ENCODE results near the gene ZC3HAV1. TPM values are rescaled to one million over a fixed set of nuclear protein-coding genes. Genes with fewer than 3 reads are reported as not detected.
"Not testable (repeated sequence)": the region's sequence is repeated elsewhere in the genome, so short reads cannot be mapped to it uniquely, and the experiment has no call there.

Gene ZC3HAV1
- total RNA-seq, 1 experiment from 2014 or later: 40.0 TPM

DNA sequence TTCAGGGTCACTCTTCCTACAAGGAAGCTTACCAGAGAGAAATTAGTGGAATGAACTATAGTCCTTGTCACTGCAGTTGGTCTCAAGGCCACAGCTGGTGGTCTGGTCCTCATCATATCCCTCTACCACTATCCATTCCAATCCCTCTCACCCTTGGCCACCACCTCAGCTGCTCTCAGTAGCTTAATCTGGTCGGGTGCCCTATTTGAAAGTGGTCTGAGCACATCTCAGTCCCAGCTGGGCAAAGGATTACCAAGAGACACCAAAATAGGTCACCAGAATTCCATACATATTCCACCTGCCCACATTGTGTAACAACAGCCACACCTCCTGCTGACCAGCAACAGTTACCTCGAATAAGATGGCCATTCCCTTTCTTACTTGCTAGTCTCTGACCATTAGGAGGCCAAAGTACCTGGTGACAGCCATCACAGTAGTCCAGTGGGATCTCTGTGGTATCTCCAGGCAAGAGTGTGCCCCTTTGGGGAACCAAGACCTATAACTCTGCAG lies 3.3 kb upstream of the ZC3HAV1 start:
- DNase-seq (ENCODE audit: low read depth): no peak

DNA sequence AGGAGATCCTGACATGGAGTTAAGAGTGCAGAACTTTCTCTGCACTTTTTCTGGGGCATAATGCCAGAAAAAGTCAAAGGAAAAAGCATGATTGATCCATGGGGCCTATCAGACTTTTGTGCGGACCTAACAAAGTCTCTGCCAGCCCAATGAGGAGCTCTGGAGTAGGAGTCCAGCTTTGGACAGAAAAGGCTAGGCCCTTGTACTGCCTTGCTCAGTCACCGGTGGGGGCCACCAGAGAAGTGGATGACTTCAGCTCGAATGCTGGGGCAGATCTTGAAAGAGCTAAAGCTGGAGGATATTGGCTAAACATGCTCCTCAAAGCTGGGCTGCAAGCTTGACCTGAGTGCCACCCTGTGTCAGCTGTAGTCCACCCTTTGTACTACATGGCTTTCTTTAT lies 2.8 kb upstream of the ZC3HAV1 start:
- no peak for DNase-seq (ENCODE audit: low read depth)

DNA sequence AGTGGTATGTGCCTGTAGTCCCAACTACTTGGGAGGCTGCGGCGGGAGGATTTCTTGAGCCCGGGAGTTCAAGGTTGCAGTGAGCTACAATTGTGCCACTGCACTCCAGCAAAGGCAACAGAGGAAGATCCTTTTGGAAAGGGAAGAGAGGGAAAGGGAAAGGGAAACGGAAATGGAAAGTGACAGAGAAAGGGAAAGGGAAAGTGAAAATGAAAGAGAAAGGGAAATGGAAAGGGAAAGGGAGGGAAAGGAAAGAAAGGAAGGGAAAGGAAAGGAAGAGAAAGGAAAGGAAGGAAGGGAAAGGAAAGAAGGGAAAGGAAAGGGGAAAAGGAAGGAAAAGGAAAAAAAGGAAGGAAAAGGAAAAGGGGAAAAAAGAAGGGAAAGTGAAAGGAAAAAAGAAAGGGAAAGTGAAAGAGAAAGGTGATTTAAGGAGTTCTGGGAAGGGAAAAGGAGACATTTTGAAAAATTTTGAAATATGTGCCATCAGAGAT lies 2.3 kb upstream of the ZC3HAV1 start:
- DNase-seq (ENCODE audit: low read depth): no peak

DNA sequence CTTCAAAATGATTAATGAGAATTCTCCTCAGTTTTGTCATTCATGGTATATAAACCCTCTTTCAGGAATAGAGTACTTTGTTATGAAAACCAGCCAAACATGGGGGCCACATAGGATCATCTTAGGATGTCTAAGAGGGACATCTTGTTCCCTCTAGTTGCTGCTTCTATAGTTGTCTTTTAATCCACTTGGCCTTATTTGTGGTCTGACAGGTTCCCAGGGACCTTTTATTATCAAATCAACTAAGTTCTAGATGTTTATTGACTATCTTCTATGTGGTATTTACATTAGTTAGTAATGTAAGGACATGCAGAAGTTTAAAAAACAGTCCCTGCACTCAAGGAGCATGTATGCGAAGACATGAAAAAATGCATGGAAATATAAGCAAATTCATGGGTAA lies 1.6 kb upstream of the ZC3HAV1 start:
- DNase-seq (ENCODE audit: low read depth): no peak

DNA sequence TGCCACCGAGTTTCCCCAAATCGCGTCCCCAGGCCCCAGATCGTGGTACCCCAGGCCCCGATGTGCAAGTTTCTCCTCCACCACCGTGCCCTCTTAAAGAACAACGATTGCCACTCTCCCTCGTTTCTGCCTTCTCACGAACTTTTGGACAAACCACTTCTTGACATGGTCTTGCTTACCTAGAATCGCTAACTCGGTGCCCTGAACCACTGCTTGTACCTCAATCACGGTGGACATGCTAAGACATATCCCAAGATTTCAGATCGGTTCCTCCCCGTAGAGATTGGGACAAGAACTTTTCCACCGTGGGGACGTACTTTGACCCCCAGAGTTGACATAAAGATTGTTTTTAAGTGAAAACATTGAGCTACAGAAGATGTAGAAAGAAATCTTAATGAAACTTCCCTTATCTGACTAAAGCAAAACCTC lies 477 bp upstream of the ZC3HAV1 start:
- DNase-seq (ENCODE audit: low read depth): no peak

DNA sequence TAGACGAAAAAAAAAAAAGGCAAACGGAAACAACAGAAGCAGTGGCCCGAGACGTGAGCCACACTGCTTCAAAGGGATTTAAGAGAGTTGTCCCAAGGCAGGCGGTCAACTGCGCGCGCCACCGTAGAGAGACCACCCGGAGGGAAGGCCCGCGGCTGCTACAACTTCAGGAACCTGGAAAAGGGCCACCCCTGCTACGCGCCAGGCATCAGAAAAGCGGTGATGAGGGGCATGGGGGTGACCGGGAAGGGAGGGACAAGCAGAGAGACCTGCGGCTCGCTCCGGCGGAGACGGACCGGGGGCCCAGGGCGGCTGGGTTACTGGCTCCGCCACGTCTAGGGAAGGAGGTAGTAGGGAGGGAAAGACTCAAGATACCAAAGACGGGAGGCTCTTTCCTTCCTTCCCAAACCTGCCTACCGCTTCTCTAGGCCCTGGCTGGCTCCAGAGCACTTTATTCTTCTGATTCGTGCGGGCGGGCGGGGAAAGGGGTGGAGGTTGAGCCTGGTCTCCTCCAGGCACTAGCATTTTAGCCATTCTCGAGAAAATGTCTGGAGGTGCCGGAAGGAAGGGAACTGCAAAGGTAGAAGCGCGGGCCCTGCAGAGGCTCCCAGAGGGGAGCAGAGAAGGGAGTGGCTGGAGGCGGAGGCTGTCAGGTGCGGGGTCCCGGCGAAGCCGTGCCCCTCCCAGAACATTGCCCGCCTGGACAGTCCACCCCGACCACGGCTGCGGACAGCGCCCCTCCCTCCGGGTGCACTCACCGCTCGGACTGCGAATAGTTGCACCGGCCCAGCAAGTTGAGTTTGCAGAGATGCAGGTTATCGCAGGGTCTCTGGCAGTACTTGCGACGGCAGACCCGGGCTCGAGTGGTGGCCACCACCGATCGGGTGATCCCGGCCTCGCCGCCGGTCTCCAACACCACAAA lies 993 bp downstream of the ZC3HAV1 start:
- peak; percentile 19 for DNase-seq (ENCODE audit: low read depth)

DNA sequence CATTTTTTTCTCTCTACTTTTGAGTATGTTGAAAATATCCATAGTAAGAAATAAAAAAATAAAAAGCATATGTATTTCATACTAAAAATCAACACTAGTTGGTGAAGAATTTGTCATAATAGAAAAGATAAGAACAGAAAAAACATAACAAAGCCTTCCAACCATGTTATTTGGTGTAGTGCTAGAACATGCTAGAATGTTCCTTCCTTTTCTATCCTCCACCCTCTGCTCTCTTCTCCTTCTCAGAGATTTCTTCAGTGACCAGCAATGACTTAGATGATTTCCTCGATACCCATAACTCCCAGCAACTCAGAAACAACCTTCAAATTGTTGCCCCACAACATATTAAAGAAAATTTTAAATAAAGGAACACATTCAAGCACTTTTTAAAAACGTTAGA lies 2.6 kb downstream of the ZC3HAV1 start:
- DNase-seq (ENCODE audit: low read depth): no peak

DNA sequence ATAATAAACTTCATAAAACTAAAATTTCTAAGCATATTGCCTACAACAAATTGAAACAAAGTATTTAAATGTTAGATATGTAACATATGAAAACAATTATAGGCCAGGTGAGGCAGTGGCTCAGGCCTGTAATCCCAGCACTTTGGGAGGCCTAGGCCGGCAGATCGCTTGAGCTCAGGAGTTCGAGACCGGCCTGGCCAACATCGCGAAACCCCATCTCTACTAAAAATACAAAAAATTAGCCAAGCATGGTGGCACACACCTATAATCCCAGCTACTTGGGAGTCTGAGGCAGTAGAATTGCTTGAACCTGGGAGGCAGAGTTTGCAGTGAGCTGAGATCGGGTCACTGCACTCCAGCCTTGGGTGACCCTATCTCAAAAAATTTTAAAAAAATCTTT lies 3.3 kb downstream of the ZC3HAV1 start:
- not testable (repeated sequence) for DNase-seq (ENCODE audit: low read depth)

DNA sequence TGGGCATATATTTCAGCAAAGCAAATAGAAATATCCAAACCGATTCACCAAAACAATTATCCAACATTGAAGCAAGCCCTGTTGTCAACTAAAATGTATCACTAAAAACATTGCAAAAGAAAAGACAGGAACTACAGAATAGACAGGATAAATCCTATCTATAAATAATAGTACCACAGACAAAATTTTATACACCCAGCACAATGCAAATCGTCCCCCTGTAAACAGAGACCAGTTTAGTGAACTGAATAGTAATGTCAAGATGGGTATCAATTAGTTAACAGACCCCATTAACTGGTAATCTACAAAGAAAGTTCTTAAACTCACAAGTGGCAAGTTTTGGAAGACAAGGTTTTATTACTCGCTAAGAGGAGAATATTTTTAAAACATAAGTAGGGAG lies 4.0 kb downstream of the ZC3HAV1 start:
- DNase-seq (ENCODE audit: low read depth): no peak

DNA sequence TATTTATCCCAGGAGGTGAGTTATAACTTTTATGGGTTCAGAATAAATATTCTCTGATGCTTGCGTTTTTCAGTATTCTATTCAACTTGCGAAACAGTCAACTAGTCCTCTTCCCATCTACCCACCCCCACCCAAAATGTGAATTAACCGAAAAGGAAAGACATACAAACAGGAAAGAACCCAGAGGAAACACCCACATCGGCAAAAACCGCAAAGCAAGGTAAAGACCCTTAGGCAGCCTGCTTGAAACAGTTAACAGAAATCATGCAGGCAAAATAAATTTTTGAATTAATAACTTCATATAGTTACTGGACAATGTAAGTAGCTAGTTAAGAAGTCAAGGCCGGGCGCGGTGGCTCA lies 5.4 kb downstream of the ZC3HAV1 start:
- no peak for DNase-seq (ENCODE audit: low read depth)

DNA sequence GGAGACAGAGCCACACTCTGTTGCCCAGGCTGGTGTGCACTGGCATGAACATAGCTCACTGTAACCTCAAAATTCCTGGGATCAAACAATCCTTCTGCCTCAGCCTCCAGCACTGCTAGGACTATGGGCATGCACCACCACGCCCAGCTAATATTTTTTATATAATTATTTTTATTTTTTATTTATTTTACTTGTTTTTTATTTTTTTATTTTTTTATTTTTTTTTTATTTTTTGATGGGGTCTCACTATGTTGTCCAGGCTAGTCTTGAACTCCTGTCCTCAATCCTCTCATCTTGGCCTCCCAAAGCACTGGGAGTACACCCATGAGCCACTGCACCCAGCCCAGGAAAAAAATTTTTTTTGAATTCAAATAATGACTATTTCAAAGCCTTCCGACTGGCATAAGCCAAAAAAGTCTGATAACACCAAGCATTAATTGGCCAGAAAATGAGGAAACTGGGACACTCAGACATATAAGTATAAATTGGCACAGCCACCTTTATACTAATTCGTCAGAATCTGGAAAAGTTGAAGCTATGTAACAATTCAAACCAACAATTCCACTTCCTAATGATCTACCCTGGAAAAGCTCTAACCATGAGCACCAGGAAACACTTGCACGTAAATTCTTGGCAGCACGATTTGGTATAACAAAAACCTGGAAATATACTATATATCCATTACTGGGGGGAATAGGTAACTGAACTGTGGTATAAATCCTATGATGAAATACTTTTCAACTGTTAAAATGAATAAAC lies 6.3 kb downstream of the ZC3HAV1 start:
- DNase-seq (ENCODE audit: low read depth): no peak

DNA sequence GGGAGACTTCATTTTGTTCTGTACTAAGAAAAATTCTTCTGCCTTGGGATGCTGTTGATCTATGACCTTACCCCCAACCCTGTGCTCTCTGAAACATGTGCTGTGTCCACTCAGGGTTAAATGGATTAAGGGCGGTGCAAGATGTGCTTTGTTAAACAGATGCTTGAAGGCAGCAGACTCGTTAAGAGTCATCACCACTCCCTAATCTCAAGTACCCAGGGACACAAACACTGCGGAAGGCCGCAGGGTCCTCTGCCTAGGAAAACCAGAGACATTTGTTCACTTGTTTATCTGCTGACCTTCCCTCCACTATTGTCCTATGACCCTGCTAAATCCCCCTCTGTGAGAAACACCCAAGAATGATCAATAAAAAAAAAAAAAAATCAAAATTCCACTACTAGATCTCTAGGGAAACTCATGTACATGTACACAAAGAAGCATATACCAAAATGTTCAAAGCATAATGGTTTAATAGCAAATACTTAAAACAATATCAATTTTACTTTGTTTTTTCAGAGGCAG lies 7.8 kb downstream of the ZC3HAV1 start:
- not testable (repeated sequence) for DNase-seq (ENCODE audit: low read depth)

DNA sequence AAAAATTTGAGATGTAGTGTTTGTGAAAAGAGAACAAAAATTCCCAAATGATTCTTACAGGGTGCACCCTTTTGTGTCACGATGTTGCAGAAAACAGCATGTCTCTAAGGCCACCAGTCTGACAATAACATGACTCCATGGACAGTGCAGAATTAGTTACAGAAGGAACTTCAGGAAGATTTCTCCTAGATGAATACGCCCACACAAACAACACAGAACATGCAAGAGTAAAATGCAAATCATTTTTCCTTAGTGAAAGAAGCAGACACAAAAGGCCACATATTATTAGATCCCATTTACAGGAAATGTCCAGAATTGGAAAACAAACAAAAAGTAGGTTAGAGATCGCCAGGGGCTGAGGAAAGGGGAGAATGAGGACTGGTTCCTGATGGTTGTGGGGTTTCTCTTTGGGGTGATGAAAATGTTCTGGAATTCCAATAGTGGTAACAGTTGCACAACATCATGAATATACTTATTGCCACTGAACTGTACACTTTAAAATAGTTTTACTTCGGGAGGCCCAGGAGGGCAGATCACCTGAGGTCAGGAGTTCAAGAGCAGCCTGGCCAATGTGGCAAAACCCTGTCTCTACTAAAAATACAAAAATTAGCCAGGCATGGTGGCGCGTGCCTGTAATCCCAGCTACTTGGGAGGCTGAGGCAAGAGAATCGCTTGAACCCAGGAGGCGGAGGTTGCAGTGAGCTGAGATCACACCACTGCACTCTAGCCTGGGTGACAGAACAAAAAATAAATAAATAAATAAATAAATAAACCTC lies 10.2 kb downstream of the ZC3HAV1 start:
- DNase-seq (ENCODE audit: low read depth): no peak

DNA sequence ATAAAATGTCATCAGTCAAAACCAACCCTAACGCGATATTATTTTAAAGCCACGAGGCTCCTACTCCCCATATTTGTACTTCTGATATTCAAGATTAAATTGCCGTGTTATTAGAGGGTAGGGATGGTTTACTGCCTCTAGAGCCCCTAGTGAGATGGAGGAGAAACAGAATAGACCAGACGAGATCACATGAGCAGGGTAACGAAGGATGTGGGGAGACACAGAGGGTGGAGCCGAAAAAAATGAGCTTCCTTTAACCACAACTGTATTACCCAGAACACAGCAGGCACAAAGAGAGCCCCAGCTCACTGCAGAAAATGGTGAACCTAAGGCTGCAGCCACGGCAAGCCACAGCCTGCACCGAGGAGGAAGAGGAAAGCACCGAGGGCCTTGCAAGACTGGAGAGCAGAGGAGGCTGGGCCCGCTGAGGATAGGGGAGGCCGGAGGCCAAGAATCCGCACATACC lies 14.3 kb downstream of the ZC3HAV1 start:
- DNase-seq (ENCODE audit: low read depth): no peak

DNA sequence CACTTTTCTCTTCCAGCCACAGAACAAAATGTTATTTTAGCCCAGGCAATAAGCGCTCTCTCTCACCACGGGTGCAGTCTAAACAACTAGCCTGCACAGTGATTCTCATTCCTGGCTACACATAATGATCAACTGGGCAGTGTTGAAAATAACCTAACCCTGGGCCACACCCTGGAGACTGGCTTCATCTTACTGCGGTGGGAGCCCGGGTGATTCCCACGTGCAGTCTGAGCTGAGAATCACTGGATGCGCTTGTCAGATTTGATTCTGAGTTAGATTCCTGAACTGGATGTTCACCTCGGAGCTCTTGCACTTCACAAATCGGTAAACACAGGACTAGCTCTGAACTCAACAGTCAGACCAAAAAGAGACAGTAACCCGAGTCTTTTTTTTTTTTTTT lies 14.9 kb downstream of the ZC3HAV1 start:
- no peak for DNase-seq (ENCODE audit: low read depth)

DNA sequence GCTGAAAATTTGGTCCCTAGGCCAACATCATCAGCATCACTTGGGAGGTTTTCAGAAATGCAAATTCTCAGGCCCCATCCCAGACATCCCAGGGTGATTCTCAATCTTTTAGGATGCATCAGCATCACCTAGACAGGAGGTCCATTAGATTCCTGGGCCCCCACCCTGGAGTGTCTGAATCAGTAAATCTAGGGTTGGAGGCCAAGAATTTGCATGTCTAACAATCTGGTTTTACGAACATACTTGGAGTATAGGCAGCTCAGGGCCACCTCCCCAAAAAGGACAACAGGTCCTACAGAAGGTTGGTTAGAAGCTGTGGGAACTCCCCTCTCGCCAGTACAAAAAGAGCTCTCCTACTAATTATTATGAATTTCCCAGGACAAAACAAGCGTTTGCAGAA lies 15.5 kb downstream of the ZC3HAV1 start:
- DNase-seq (ENCODE audit: low read depth): no peak

DNA sequence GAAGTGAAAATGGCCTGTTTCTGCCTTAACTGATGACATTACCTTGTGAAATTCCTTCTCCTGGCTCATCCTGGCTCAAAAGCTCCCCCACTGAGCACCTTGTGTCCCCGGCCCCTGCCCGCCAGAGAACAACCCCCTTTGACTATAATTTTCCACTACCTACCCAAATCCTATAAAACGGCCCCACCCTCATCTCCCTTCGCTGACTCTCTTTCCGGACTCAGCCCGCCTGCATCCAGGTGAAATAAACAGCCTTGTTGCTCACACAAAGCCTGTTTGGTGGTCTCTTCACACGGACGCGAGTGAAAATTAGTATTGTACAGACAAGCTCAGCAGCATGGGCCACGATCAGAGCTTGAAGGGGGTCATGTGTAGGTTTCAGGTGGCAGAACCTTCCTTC lies 16.0 kb downstream of the ZC3HAV1 start:
- not testable (repeated sequence) for DNase-seq (ENCODE audit: low read depth)

DNA sequence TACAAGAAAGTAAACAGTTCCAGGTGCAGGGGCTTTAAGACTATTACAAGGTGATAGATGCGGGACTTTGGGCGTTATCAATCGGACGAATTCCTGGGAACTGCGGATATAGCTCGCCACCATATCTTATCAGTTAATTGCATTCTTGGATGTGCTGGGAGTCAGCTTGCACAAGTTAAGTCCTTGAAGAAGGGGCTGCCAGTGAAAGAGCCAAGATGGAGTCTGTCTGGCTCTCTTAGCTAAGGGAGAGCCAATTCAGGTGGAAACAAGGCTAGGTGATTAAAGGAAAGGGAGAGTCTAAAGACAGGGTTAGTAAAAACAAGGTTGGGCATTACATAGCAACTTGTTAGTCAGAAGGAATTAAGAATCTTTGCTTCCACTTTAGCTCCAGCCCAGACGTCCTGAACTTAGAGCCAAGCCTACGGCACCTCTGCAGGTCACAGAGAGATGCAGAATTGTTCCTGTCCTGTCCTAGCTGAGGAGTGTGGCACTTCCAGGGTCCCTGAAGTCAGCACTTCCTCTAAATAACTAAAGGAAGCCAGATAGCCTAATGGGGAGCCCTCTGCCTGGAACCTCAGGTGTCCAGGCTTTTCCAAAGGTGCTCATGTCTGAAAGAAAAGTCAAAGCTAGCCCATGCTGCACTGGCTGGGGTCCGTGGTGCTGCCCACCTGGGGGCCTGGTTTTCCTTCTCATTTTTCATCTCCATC lies 17.3 kb downstream of the ZC3HAV1 start:
- DNase-seq (ENCODE audit: low read depth): no peak

DNA sequence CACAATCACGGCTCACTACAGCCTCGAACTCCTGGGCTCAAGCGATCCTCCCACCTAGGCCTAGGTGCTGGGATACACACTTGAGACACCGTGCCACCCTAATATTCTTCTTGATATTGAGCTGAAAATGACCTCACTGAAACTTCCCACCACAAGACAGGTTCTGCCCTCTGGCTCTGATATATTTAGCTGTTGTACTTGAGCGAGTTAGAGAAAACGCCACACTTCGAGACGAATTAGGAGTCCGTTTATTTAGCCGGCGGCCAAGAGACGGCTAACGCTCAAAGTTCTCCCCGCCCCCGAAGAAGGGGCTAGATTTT lies 17.9 kb downstream of the ZC3HAV1 start:
- no peak for DNase-seq (ENCODE audit: low read depth)

DNA sequence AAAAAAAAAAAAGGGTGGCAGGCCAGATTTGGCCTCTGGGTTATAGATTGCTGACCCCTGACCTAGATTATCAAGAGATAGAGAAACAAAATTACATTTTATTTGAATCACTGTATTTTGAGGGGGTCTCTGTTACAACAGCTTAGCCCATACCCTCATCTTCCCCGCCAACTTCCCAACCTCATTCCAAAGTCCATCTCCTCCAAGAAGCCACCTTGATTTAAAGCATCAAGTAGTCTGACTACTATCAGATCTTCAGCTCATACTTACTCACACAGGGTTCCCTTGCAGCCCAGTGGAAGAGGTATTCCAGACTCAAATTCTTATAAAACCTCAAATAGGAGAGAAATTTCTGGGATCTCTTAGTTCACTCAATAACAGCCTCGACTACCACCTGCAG lies 20.4 kb downstream of the ZC3HAV1 start:
- no peak for DNase-seq (ENCODE audit: low read depth)

DNA sequence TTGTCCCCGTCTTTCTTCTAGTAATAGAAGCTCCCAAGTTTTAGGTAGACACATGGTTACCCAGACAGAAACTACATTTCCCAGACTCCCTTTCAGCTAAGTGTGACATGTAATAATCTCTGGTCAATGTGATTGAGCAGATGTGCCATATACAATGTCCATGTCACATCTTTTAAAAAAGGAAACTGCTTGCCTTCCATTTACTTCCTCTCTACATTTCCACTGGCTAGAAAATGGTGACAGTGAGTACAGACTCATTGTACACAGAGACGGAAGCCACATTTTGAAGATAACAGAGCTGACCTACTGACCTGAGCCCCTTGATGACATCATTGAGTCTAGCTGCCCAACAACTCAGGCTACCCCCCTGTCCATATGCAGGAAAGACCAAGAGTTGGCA lies 21.3 kb downstream of the ZC3HAV1 start:
- no peak for DNase-seq (ENCODE audit: low read depth)

All from LHCN-M2 (cell line).